ENCODE results near the gene RFTN1. TPM values are rescaled to one million over a fixed set of nuclear protein-coding genes. Genes with fewer than 3 reads are reported as not detected.
A peak's percentile ranks its signal among the peaks of the same experiment; 100 is the strongest.

The RFTN1 gene
- total RNA-seq, 1 experiment from 2014 or later, result 4.5 TPM

- intact Hi-C loops (cut with micrococcal nuclease), result no loop called here
These were observed 138.6 kb downstream of the RFTN1 start for GRCh38 chr3:16374935-16375245.

GRCh38 chr3:16374047-16374934, 139.2 kb downstream of the RFTN1 start:
- Mint-ChIP-seq H3K9me3 (ENCODE audit: unreplicated experiment) (no peaks in the 10 kb centered on the region), H3K4me1 (ENCODE audit: insufficient read depth, unreplicated experiment) (peaks cover 9% of the 10 kb centered on the region), H3K4me3 (ENCODE audit: unreplicated experiment) (no peak overlapping the region), H3K27ac (ENCODE audit: low read depth, unreplicated experiment) (no peak overlapping the region), H3K36me3 (ENCODE audit: insufficient read depth, unreplicated experiment) (peaks cover 6% of the 10 kb centered on the region), H3K27me3 (ENCODE audit: insufficient read depth, unreplicated experiment) (no peaks in the 10 kb centered on the region)
- no peak for TF ChIP-seq CTCF (IDR thresholded peaks at IDR 0.05; ENCODE audit: unreplicated experiment)
- intact Hi-C loops (cut with micrococcal nuclease), result no loop called here
- CTCF ChIA-PET, result interaction anchor here (0.9 kb wide), 1 partner anchor 17 kb away, joined by 5 read pairs; no protein-coding TSS in a partner anchor
- DNase-seq (ENCODE audit: unreplicated experiment), result no peak
- POLR2A ChIA-PET, result interaction anchor here (0.7 kb wide), 1 partner anchor 168 kb away, joined by 4 read pairs; no protein-coding TSS in a partner anchor
- no TSS peak for BruUV-seq (replicated peaks)

More at GRCh38 chr3:16374935-16375245, 138.6 kb downstream of the RFTN1 start:
- no peak for TF ChIP-seq CTCF (IDR thresholded peaks at IDR 0.05; ENCODE audit: unreplicated experiment)
- no peaks in the 10 kb centered on the region for H3K9me3 Mint-ChIP-seq (ENCODE audit: unreplicated experiment)
- DNase-seq (ENCODE audit: unreplicated experiment), result no peak
- POLR2A ChIA-PET, result no interaction called here
- H3K27me3 Mint-ChIP-seq (ENCODE audit: insufficient read depth, unreplicated experiment), result no peaks in the 10 kb centered on the region
- BruUV-seq (replicated peaks), result no TSS peak
- H3K4me1 Mint-ChIP-seq (ENCODE audit: insufficient read depth, unreplicated experiment), result peaks cover 3% of the 10 kb centered on the region
- no peak overlapping the region for H3K4me3 Mint-ChIP-seq (ENCODE audit: unreplicated experiment)
- no peak overlapping the region for H3K27ac Mint-ChIP-seq (ENCODE audit: low read depth, unreplicated experiment)
- H3K36me3 Mint-ChIP-seq (ENCODE audit: insufficient read depth, unreplicated experiment), result peaks cover 6% of the 10 kb centered on the region
- CTCF ChIA-PET, result interaction anchor here (0.5 to 0.9 kb wide), 2 partner anchors 16 to 1799 kb away, joined by 3 to 5 read pairs; no protein-coding TSS in a partner anchor

- Mint-ChIP-seq H3K4me3 (ENCODE audit: unreplicated experiment) (no peak overlapping the region), H3K9me3 (ENCODE audit: unreplicated experiment) (no peaks in the 10 kb centered on the region), H3K36me3 (ENCODE audit: insufficient read depth, unreplicated experiment) (peaks cover 6% of the 10 kb centered on the region), H3K27ac (ENCODE audit: low read depth, unreplicated experiment) (peak overlapping the region; percentile 46), H3K27me3 (ENCODE audit: insufficient read depth, unreplicated experiment) (no peaks in the 10 kb centered on the region), H3K4me1 (ENCODE audit: insufficient read depth, unreplicated experiment) (peaks cover 12% of the 10 kb centered on the region)
- CTCF ChIA-PET, result no interaction called here
- intact Hi-C loops (cut with micrococcal nuclease), result no loop called here
- no peak for TF ChIP-seq CTCF (IDR thresholded peaks at IDR 0.05; ENCODE audit: unreplicated experiment)
- no peak for DNase-seq (ENCODE audit: unreplicated experiment)
- BruUV-seq (replicated peaks), result no TSS peak
- POLR2A ChIA-PET, result interaction anchor here (0.7 kb wide), 1 partner anchor 169 kb away, joined by 4 read pairs; no protein-coding TSS in a partner anchor
These were observed 140.1 kb downstream of the RFTN1 start for GRCh38 chr3:16373341-16373946.
